GM12872 (cell line): ENCODE data around the gene NANOS3.

Source experiments
- CTCF ChIP-seq: IDR thresholded peaks from 3 replicates; pipeline ENCODE4 v1.5.1; 2011; ENCODE audit warnings: low read depth, mild to moderate bottlenecking, low read length, moderate library complexity; ENCODE audit not compliant: insufficient read depth

NANOS3 gene

GRCh38 chr19:13917888-13918406, 41.0 kb downstream of the NANOS3 start:
- TF ChIP-seq CTCF: no peak

GRCh38 chr19:13918726-13919411, 41.9 kb downstream of the NANOS3 start:
- no peak for TF ChIP-seq CTCF

GRCh38 chr19:13920524-13920923, 43.6 kb downstream of the NANOS3 start:
- no peak for TF ChIP-seq CTCF

- TF ChIP-seq CTCF: no peak
These were observed 44.2 kb downstream of the NANOS3 start for GRCh38 chr19:13920940-13921747.

- TF ChIP-seq CTCF: no peak
These were observed 46.5 kb downstream of the NANOS3 start for GRCh38 chr19:13923194-13923987.

- no peak for TF ChIP-seq CTCF
These were observed 49.1 kb downstream of the NANOS3 start for GRCh38 chr19:13926010-13926409.

- no peak for TF ChIP-seq CTCF
These were observed 49.8 kb downstream of the NANOS3 start for GRCh38 chr19:13926715-13927114.
